HG02981 (cell line): ENCODE results near the gene OTUB2.
"Not testable (repeated sequence)": the region's sequence is repeated elsewhere in the genome, so short reads cannot be mapped to it uniquely, and the experiment has no call there.

Source experiments
- ATAC-seq: cut with Tn5 transposase; IDR thresholded peaks from one replicate; pipeline ENCODE4 v1.9.1; 2021; ENCODE audit warnings: mild to moderate bottlenecking, moderate library complexity; ENCODE audit not compliant: unreplicated experiment

OTUB2 gene

DNA sequence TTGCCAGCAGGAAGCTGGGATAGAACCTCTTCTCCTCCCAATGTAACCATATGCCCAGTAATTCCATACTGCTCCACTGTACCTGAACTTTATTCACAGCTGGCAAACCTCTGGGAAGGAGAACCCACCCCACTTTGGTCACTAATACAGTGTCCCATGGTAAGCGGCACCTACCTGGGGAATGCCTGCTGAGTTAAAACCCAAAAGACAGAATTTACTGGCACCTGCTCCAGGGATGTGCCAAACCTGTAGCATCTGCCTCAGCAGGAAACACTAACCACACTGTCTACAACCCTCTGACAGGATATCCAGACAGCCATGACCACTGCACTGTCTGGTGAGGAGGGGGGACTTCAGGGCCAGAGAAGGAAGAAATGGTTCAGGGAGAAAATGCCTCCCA is 28.3 kb downstream of the OTUB2 start:
- ATAC-seq, result no peak

DNA sequence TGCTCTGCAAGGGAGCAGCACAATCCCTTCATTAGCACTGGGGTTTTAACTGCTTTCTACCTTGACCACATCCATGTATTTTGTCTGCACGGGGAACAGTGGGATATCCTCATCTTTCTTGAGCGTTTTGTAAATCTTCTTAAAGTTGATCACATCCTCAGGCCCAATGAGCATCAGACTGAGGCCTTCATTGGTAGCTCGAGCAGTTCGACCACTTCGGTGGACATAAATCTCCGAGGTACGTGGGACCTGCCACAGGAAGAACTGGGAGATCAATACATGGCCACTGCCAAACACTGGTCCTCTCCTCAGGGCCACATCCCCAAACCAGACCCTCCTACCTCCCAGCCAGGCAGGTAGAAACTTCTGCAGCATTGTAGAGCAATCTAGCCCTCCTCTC is 28.8 kb downstream of the OTUB2 start:
- no peak for ATAC-seq

DNA sequence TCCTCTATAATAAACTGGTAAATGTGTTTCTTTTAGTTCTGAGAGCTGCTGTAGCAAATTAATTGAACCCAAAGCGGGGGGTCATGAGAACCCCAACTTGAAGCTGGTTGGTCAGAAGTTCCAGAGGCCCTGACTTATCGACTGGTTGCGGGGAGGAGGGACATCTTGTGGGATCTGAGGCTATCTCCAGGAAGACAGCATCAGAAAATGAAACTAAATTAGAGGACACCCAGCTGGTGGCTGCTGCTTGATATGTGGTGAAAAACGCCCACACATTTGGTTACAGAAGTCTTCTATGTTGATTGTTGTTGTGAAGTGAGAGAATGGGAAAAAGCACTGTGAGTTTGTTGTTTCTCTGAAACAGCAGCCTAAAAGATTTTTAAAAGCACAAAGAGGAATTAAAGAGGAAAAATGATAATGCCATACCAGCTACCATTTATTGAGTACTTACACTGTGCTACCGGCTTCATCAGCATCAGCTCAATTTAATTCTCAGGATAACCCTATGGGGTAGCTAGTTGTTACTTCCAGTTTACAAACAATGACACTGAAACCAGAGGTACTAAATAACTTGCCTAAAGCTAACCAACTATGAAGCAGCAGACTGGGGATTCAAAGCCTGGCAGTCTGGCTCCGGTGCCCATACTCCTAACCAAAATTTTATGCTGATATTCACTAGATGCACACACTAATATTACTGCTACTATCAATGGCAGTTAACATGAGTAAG is 30.6 kb downstream of the OTUB2 start:
- ATAC-seq, result peak; percentile 77

DNA sequence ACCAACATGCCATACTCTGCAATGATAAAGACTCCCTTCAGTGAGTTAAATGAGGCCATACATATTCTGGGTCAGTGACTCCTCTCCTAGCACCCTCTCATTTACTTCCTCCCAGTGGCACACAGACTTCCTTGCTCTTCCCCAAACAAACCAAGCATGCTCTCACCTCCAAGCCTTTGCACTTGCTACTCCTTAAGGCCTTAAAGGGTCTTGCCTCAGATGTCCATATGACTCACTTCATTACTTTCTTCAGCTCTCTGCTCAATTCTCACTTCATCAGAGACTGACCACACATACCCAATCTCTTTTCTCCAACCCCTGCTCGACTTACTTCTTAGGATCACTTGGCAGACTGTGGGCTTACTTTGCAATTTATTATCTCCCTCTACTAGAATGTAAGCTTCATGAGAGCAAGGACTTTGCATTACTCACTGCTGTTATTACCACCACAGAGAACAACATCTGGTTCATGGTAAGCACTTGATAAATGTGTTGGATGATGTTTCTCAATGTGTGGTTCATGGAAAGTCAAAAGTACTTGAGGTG is 32.1 kb downstream of the OTUB2 start:
- no peak for ATAC-seq

DNA sequence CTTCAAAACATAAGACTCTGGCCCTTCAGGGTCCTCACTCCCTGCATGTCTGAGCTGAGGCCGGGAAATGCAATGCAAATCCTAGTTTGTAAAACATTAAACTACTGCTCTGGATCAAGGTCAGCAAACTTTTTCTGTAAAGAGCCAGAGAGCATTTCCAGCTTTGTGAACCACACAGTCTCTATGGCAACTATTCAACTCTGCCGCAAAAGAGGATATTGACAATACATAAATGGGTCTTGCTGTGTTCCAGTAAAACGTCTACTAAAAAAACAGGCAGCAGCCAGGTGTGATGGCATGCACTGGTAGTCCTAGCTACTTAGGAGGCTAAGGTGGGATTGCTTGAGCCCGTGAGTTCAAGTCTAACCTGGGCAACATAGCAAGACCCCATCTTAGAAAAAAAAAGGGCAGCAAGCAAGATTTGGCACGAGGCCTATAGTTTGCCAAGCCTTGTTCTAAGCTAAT is 32.6 kb downstream of the OTUB2 start:
- ATAC-seq, result no peak

DNA sequence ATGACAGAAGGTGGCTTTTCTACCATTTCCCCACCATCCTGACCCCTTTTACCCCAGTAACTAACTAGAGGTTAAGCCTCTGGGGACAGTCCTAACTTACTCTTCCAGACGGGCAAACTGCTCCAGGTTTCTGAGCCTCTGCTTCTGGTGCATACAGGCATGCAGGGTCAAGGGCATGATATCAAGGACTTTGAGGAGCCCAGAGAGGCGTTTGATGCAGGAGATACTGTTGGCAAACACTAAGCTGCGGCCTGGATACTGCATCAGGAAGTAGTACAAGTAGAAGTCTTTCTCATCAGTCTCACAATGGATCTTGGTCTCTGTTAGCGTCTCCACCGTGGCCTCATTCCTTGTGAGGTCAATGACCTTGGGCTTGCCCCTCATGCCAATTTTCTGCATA is 33.9 kb downstream of the OTUB2 start:
- no peak for ATAC-seq

DNA sequence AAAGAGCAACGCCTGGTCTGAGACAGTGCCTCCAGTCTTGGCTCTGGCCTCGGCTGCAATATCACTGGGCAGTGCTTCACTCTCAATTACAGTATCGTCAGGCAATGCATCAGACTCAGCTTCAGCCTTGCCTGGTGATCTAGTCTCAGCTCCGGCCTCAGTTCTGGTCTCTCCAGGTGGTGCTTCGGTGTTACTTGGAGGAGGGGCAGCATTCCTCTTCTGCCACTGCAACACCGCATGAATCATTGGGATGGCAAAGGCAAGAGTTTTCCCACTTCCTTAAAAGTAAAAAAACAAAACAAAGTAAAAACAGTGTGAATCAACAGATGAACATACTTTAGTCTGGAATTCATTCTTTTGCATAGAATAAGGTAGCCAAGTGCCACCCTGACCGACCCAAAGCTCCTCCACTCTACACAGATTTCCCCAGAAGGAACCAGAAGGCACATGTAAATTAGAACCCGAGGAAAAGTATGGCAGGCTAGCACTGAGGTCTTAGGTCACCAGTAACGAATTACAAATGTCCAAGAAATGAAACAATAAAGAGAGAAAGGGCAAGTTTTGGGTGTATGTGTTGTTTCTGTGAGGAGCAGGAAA is 36.3 kb downstream of the OTUB2 start:
- ATAC-seq, result no peak

DNA sequence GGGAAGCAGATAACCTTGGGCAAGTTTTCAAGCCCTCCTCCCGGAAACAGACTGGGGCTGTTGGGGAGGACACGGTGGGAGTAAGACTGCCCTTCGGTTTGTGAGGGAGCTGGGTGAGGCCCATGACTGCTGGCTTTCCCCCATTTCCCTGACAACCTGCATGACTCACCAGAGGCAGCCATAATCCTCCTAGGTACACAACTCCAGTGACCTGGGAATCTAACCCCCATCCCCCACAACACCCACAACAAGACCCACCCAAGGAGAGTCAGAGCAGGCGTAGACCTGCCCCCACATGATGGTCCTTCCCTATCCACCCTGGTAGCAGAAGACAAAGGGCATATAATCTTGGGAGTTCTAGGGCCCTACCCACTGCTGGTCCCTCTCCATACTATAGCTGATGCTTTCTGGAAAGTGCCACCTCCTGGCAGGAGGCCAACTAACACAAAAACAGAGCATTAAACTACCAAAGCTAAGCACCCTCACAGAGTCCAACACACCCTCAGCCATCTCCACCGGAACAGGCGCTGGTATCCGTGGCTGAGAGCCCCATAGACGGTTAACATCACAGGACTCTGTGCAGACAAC is 40.0 kb downstream of the OTUB2 start:
- no peak for ATAC-seq

DNA sequence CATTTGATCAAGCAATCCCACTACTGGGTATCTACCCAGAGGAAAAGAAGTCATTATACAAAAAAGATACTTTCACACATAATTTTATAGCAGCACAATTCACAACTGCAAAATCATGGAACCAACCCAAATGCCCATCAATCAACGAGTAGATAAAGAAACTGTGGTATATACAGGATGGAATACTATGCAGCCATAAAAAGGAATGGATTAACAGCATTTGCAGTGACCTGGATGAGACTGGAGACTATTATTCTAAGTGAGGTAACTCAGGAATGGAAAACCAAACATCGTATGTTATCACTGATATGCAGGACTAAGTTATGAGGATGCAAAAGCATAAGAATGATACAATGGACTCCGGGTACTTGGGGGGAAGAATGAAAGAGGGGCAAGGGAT is 45.9 kb downstream of the OTUB2 start:
- ATAC-seq, result not testable (repeated sequence)

DNA sequence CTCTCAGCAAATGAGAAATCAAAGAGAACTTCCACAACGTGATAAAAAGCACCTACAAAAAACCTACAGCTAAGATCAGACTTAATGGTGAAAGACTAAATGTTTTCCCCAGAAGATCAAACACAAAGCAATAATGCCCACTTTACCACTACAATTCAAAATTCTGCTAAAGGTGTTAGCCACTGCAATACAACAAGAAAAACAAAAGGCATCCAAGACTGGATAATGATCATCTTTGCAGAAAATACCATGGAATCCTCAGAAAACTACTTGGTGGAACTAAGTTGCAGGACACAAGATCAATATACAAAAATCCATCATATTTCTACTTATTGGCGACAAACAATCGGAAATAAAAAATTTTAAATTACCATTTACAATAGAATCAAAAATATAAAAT is 48.4 kb downstream of the OTUB2 start:
- no peak for ATAC-seq

DNA sequence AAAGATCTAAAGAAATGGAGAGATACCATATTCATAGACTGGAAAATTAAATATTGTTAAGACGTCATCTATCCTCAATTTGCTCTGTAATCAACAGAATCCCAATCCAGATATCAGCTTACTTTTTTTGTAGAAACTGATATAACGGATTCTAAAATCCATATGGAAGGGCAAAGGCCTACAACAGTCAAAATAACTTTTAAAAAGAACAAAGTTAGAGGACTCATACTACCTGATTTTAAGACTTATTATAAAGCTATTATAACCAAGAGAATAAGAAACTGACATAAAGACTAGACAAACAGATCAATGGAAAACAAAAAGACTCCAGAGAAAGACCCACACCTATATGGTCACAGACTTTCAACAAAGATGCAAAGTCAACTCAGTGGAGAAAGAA is 48.9 kb downstream of the OTUB2 start:
- ATAC-seq, result no peak

DNA sequence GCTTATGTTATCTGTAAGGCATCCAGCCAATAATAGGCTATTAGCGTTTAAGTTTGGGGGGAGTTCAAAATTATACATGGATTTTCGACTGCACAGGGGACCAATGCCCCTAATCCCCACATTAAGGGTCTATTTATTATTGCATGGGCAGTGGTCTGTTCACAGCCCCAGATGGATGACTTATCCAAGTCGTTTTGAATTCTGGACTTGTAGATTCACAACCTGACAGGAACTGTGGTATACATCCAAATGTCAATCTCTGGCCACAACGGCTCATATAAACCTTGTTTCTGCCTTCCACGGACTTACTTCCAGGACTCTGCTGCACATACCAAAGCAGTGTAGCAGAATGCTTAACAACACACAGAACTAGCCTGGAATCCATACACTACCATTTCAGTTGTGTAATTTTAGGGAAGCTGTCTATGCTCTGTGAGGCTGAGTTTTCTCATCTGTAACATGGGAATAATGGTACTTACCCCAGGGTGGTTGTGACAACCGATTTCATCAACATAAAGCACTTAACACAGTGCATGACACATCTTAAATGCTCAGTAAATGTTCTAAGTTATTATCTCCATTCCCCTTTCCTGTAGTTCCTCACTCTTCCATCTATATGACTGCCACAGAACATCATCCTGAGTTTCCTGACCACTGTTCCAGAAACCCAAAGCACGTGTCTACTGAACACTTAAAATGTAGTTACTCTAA is 51.1 kb downstream of the OTUB2 start:
- no peak for ATAC-seq

DNA sequence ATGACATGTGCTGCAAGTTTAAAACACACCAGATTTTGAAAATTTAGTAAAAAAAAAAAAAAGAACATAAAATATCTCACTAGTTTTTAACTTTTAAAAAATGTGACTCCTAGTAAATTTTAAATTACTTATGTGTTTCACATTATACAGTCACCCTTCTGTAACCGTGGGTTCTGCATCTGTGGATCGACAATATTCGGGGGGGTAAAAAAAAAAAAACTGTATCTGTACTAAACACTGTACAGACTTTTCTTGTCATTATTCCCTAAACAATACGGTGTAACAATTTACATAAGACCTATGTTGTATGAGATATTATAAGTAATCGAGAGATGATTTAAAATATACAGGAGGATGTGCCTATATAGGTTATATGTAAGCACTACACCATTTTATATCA is 51.7 kb downstream of the OTUB2 start:
- ATAC-seq, result no peak

DNA sequence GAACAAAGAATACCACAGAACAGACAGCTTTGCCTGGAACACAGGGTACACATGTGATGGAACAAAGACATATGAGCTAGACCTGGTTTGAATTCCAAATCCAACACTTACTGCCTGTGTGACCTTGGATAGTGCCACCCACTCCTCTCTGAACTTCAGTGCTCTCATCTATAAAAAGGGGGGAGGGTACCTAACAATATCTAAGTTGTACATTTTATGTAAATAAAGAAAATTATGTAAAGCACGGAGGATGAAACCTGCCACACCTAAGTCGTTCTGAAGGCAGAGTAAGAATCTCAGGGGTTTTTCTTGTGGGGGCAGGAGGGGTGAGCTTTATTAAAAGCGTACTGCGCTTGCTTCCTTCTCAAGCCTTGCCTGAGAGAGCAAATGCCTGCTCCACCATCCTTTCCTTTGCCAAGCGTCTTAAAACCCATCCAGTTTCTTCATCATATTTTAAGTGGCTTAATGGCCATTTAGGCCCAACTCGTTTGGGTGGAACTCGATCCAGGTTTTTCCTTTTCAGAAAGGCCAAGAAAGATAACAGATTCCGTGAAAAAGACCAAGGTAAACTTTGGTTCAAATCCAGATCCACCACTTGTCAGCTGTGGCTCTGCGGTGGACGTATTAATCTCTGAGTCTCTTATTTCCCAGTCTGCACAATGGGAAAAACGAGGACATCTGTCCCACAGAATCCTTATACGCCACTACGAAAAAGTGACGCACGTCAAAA is 53.9 kb downstream of the OTUB2 start:
- ATAC-seq, result no peak

DNA sequence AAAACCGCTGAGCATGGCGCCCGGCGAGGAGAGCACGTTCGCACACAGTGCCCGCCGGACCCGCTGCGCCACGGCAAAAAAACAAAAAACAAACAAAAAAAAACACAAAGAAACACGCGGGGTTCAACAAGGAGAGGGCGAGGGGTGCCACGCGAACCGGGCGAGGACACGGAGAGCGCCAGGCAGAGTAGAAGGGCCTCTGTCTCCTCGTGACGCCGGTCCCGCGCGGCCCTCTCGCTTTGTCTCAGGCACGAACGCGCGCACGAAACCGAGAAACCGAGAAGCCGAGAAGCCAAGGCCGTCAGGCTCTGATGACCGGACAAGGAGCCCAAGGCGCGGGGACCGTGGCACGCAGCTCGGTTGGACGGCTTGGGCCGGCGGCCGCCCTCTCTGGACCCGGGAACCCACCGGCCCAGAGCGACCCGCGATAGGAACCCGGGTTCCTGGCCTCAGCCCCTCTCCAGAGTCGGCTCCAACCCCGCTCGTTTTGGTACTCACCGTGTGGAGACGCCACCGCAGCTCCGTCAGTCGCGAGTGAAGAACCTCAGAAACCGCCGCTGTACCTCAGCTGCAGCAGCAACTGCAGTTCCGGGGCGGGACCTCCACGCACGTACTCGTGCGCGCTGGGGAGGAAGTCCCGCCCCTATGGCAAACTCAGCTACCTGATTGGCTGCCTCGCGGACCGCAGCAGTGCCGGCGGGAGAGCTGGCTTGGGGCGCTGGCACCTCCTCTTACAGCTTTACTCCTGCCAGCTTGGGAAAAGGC is 54.7 kb downstream of the OTUB2 start, which contains the start of the genes DDX24 and IFI27L1:
Gene DDX24, minus strand, starts transcription at position 582 of the 765 bp plus-strand sequence. CDS start 1,460 bp downstream, outside the sequence.
Gene IFI27L1, plus strand, starts transcription at position 690 of the 765 bp plus-strand sequence. CDS start 15,628 bp downstream, outside the sequence.
- peak; percentile 97 for ATAC-seq

DNA sequence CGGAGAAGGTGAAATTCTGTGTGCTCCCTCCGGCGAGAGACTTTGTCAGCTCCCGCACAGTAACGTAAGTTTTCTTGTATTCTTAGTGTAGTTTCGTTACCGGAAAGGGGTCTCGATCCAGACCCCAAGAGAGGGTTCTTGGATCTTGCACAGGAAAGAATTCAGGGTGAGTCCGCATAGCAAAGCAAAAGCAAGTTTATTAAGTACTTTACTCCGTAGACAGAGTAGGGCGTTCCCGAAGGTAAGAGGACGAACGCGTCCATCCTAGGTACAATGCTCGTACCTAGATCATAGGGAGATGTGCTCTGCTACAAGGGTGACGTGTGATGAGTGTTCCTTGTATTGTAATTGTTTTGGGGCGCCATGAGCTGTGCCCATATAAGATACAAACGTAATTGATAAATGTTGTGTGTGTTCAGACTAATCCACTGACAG is 55.3 kb downstream of the OTUB2 start:
- peak; percentile 24 for ATAC-seq

DNA sequence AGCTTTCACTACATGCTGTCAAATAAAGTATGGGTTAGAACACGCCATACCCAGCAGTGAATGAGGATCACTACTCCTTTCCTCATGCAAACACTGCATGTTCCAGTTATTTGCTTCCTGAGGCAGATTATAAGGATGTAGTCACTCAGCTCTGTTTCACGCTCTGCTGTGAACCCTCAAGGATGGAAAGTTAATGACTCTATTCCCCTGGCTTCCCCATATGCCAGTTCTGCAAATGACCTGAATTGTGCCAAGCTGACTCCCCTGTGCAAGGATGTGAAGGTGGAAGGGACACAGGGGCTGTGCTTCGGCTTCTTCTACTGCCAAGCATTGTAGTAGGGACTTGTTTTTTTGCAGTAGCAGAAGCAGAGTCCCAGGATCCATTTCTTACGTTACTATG is 61.8 kb downstream of the OTUB2 start:
- ATAC-seq, result no peak

DNA sequence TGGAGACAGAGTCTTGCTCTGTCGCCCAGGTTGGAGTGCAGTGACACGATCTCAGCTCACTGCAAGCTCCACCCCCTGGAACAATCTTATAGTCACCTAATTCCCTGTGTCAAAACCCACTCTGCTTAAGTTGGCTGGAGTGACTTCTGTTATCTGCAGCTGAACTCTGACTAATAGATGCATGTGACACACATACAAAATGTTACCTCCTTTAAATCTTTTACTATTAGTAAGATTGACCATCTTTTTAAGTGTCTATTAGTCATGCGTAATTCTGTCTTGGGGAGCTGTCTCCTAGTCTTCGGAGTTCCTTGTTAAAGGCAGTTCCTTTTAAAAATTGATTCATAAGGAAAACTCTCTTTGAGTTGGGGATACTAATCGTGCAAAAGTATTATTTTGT is 62.4 kb downstream of the OTUB2 start:
- ATAC-seq, result no peak

DNA sequence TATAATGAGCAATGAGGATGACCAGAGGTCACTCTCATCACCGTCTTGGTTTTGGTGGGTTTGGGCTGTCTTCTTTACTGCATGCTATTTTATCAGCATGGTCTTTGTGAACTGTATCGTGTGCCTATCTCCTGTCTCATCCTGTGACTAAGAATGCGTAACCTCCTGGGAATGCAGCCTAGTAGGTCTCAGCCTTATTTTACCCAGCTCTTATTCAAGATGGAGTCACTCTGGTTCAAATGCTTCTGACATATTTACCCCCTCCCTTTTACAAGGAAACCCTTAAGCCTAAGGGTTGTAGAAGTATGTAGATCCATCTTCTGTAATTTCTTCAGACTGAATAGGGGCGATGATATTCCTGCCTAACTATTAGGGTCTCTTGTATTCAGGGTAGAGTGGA is 63.3 kb downstream of the OTUB2 start:
- ATAC-seq, result no peak

DNA sequence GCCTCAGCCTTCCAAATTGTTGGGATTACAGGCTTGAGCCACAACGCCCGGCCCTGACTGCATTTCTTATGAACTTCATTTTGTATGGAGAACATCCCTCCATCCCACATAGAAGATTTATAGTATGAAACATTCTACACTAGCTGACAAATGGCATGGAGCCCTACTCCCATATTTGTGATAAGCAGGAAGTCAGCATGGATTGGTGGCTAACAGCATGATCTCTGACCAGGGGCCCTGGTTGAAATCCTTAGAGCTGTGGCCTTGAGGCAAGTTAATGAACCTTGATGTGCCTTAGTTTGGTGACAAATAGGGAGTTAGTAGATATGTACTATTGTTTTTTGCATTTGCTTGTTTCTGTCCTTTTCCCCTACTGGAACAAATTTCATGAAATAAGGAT is 67.3 kb downstream of the OTUB2 start:
- no peak for ATAC-seq
